Upper lobe of left lung (tissue), 6 donors: ENCODE data around the gene NBAS. TPM values are rescaled to one million over a fixed set of nuclear protein-coding genes. Genes with fewer than 3 reads are reported as not detected.

Source experiments
- ATAC-seq, 2 donors: fragments of 200-7000 bp; cut with Tn5 transposase; one replicate each; pipeline ENCODE4 v1.9.1; 2022; ENCODE audit warnings: mild to moderate bottlenecking in 2 of 2, moderate library complexity in 2 of 2; ENCODE audit not compliant: low FRiP score in 2 of 2
- DNase-seq, 2 donors: peaks; one replicate each; pipeline ENCODE4 v3.0.0-alpha.2; 2019 to 2020
- H3K27ac ChIP-seq, 4 donors: fragments of 200-600 bp; sonication (generic); one replicate each; pipeline ENCODE4 v1.5.1; 2016 to 2019
- H3K27me3 ChIP-seq, 4 donors: fragments of 200-600 bp; sonication (generic); one replicate each; pipeline ENCODE4 v1.5.1; 2017 to 2019
- H3K36me3 ChIP-seq, 4 donors: fragments of 200-600 bp; sonication (generic); one replicate each; pipeline ENCODE4 v1.5.1; 2016 to 2019
- H3K4me1 ChIP-seq, 4 donors: fragments of 200-600 bp; sonication (generic); one replicate each; pipeline ENCODE4 v1.5.1; 2018 to 2019
- H3K4me3 ChIP-seq, 4 donors: fragments of 200-600 bp; sonication (generic); one replicate each; pipeline ENCODE4 v1.5.1; 2017 to 2019; ENCODE audit warnings: mild to moderate bottlenecking in 2 of 4, moderate library complexity in 1 of 4
- H3K9me3 ChIP-seq, 4 donors: fragments of 200-600 bp; sonication (generic); one replicate each; pipeline ENCODE4 v1.5.1; 2018 to 2019
- EP300 ChIP-seq, 4 donors: sonication (generic); formaldehyde crosslinking; IDR thresholded peaks; one replicate each; pipeline ENCODE4 v1.5.1; 2017; ENCODE audit warnings: antibody characterized with exemption in 4 of 4, control low read depth in 2 of 4
- POLR2A ChIP-seq, 4 donors: fragments of 450-650 bp; IDR thresholded peaks; one replicate each; pipeline ENCODE4 v1.5.1; 2016 to 2017; ENCODE audit warnings: antibody characterized with exemption in 4 of 4, mild to moderate bottlenecking in 2 of 4
- POLR2AphosphoS5 ChIP-seq, 2 donors: sonication (generic); formaldehyde crosslinking; IDR thresholded peaks; one replicate each; pipeline ENCODE4 v1.5.1; 2017; ENCODE audit warnings: antibody characterized with exemption in 2 of 2
- WGBS, 2 donors: methylation state at CpG; one replicate each; pipeline ENCODE4 v1.1.5; 2017 to 2018; 5-methylcytosine and 5-hydroxymethylcytosine counted together
- total RNA-seq, 6 donors: library from RNA; depleted of rRNA in 4 of 6; stranded (reverse); fragments of >200 nt in 4 of 6; gene quantifications; one replicate each; pipeline versions ENCODE4 v1.1.0 to v1.2.1, GENCODE V29; 2016 to 2021
- TF ChIP-seq, protein P1 (sequence below), 6 experiments: fragments of 450-650 bp in 4 of 6; fragments of 200-600 bp in 2 of 6; sonication (generic) in 2 of 6; IDR thresholded peaks; one replicate each; pipeline ENCODE4 v1.5.1; 2016 to 2019; ENCODE audit warnings: antibody characterized with exemption in 6 of 6
- donor health status: DM: no; HTN: no; CAD: no; lungs with moderate emphysema.
- donor health status: DM: no; HTN: yes; CAD: no; lungs with severe emphysema.

The NBAS gene
- total RNA-seq, 6 donors from 2014 or later = 33.2 to 75.5 (median 43.1) TPM

DNA sequence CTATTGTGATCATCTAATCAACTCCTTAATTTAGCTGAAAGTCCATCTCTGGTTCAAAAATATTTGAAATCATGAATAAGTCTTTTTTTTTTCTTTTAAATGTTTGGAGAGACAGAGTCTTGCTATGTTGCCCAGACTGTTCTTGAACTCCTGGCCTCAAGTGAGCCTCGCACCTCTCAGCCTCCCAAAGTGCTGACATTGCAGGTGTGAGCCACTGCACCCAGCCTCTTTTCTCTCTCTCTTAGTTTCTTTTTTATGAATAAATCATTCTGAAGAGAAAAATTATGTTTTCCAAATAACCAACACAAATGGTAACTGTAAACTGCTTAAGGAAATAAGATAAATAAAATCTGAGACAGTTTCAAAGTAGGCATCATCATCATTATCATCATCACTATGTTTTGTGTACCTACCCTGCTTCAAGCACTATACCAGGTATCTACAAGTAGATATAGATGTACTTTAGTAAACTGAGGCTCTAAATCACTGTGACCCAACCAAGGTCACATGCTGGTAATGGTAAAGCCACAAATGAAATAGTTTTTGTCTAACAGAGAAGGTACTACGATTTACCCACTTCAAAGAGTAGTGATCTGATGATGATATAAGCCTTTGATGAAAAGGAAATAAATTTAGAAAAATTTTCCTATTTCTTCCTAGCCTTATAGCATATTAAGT, 5.0 kb upstream of the NBAS start:
- DNase-seq (no peak), ATAC-seq (no peak)
- no peaks in the 10 kb centered on the region for H3K36me3 ChIP-seq
- WGBS, 2 donors = 3 to 41% methylated on average over 2 of the region's 2 CpGs
- no peaks in the 10 kb centered on the region for H3K27me3 ChIP-seq
- no peak overlapping the region for H3K4me3 ChIP-seq
- no peaks in the 10 kb centered on the region for H3K4me1 ChIP-seq
- no peak overlapping the region for H3K27ac ChIP-seq
- TF ChIP-seq, protein P1, sequence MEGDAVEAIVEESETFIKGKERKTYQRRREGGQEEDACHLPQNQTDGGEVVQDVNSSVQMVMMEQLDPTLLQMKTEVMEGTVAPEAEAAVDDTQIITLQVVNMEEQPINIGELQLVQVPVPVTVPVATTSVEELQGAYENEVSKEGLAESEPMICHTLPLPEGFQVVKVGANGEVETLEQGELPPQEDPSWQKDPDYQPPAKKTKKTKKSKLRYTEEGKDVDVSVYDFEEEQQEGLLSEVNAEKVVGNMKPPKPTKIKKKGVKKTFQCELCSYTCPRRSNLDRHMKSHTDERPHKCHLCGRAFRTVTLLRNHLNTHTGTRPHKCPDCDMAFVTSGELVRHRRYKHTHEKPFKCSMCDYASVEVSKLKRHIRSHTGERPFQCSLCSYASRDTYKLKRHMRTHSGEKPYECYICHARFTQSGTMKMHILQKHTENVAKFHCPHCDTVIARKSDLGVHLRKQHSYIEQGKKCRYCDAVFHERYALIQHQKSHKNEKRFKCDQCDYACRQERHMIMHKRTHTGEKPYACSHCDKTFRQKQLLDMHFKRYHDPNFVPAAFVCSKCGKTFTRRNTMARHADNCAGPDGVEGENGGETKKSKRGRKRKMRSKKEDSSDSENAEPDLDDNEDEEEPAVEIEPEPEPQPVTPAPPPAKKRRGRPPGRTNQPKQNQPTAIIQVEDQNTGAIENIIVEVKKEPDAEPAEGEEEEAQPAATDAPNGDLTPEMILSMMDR (IDR thresholded peaks at IDR 0.05) = no peak
- TF ChIP-seq EP300 (IDR thresholded peaks at IDR 0.05) (no peak), POLR2A (IDR thresholded peaks at IDR 0.05) (no peak), POLR2AphosphoS5 (IDR thresholded peaks at IDR 0.05) (no peak)
- no peaks in the 10 kb centered on the region for H3K9me3 ChIP-seq

DNA sequence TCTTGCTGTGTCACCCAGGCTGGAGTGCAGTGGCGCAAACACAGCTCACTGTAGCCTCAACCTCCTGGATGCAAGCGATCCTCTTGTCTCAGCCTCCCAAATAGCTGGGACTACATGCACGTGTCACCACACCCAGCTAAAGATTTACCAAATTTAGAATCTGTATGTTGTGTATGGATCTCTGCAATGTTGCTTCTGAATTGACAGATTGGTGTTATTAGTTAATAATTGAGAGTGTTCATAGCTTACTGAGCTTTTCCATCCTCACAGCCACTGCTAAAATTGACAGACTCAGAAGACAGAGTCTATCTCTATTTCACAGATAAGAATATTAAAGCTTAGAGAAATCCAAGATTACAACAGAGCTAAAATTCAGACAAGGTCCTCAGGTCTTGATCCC, 4.3 kb upstream of the NBAS start:
- Histone ChIP-seq H3K4me1 (peaks cover 0 to under 1% (median under 1%) of the 10 kb centered on the region in 4 donors), H3K27me3 (no peaks in the 10 kb centered on the region), H3K9me3 (no peaks in the 10 kb centered on the region), H3K4me3 (no peak overlapping the region), H3K36me3 (no peaks in the 10 kb centered on the region), H3K27ac (no peak overlapping the region)
- DNase-seq = no peak
- 81 to 85% methylated on average over 3 of the region's 3 CpGs for WGBS, 2 donors
- no peak for TF ChIP-seq POLR2A (IDR thresholded peaks at IDR 0.05)
- TF ChIP-seq EP300 (IDR thresholded peaks at IDR 0.05) = no peak
- TF ChIP-seq, protein P1 (IDR thresholded peaks at IDR 0.05) = no peak
- no peak for TF ChIP-seq POLR2AphosphoS5 (IDR thresholded peaks at IDR 0.05)
- ATAC-seq = no peak

DNA sequence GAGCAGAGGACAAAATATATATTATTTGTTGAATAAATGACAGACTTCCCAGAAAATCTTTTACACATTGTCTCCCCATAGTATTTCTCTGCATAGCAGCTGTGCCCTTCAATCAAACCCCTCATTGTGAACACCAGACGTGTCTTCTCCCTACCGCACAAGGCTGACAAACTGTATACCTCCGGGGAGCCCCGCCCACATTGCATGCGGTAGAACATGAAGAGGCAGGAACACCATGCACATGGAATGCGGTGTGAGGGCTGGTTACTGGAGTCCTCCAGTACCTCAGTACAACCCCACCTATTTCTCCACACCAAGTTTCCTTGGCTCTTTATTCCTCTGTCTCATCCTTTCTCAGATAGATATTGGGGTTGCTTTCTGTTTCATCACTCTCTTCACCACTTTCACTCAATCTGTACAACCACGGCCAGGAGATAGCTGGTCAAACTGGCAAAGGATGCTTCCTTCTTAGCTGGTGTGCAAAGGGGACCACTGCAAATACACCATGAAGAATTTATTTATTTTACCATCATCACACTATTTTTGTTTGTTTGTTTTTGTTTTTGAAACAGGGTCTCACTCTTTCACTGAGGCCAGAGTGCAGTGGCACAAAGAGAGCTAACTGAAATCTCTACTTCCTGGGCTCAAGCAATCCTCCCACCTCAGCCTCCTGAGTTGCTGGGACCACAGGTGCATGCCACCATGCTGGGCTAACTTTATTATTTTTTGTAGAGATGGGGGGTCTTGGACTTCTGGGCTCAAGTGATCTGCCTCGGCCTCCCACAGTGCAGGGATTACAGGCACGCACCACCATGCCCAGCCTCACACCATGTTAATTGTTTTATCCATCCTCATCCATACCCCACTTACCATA, 2.3 kb upstream of the NBAS start:
- H3K27me3 ChIP-seq = no peaks in the 10 kb centered on the region
- no peaks in the 10 kb centered on the region for H3K9me3 ChIP-seq
- peaks cover 11 to 14% (median 13%) of the 10 kb centered on the region in 4 donors for H3K4me1 ChIP-seq
- TF ChIP-seq POLR2AphosphoS5 (IDR thresholded peaks at IDR 0.05) (no peak), EP300 (IDR thresholded peaks at IDR 0.05) (no peak), POLR2A (IDR thresholded peaks at IDR 0.05) (no peak)
- TF ChIP-seq, protein P1 (IDR thresholded peaks at IDR 0.05) = no peak
- H3K36me3 ChIP-seq = no peaks in the 10 kb centered on the region
- ATAC-seq = no peak
- H3K27ac ChIP-seq = no peak overlapping the region
- DNase-seq = no peak
- H3K4me3 ChIP-seq = no peak overlapping the region
- 87 to 93% methylated on average over 9 of the region's 9 CpGs for WGBS, 2 donors

DNA sequence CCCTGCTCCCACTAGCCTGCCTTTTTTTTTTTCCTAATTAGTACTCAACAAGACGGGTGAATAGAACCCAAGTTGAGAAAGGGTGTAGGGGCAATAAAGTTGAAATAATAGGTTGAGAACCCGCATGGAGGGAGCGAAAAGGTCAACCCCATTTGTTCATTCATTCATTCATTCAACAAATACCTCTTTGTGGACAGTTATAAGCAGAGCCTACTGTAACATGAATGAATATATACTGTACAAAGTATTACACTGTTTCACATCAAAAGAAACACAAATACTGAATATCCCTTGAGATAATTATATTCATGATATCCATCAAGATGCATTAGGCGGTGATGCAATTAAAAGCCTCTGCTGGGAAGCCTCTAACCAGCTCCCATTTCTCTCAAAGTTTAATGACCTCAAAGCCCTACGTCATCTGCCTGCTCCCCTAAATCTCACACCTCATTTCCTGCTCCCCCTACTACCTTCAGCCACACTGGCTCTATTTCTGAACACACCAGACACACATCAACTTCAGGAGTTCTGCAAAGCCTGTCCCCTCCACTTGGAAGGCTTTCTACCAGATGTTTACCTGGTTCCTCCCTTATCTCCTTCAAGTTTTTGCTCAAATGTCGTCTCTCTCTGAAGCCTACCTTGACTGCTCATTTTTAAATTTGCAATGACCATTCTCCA, 1.4 kb upstream of the NBAS start:
- Histone ChIP-seq H3K9me3 (no peaks in the 10 kb centered on the region), H3K27ac (no peak overlapping the region), H3K4me3 (no peak overlapping the region), H3K4me1 (peaks cover 14 to 16% (median 14%) of the 10 kb centered on the region in 4 donors), H3K36me3 (no peaks in the 10 kb centered on the region), H3K27me3 (no peaks in the 10 kb centered on the region)
- WGBS, 2 donors = 89 to 90% methylated on average over 6 of the region's 6 CpGs
- TF ChIP-seq POLR2AphosphoS5 (IDR thresholded peaks at IDR 0.05) (no peak), EP300 (IDR thresholded peaks at IDR 0.05) (no peak), POLR2A (IDR thresholded peaks at IDR 0.05) (no peak)
- TF ChIP-seq, protein P1 (IDR thresholded peaks at IDR 0.05) = no peak
- no peak for DNase-seq
- ATAC-seq = no peak
